Mesothelial cell of epicardium (in vitro differentiated cells): Measurements from ENCODE around the gene IGSF10. TPM values are rescaled to one million over a fixed set of nuclear protein-coding genes. Genes with fewer than 3 reads are reported as not detected.

Experiments used
- DNase-seq, 2 experiments: peaks; one replicate each; pipeline ENCODE4 v3.0.0; 2021; ENCODE audit warnings: low spot score in 2 of 2; ENCODE audit not compliant: unreplicated experiment in 2 of 2
- H3K27ac Mint-ChIP-seq: 2 replicates; pipeline ENCODE4 v1.8.0; 2021; ENCODE audit warnings: mixed read lengths
- H3K27me3 Mint-ChIP-seq: 2 replicates; pipeline ENCODE4 v1.8.0; 2021; ENCODE audit warnings: low read depth, mixed read lengths
- H3K36me3 Mint-ChIP-seq: 2 replicates; pipeline ENCODE4 v1.8.0; 2021; ENCODE audit warnings: mixed read lengths
- H3K4me1 Mint-ChIP-seq: 2 replicates; pipeline ENCODE4 v1.8.0; 2021; ENCODE audit warnings: mixed read lengths
- H3K4me3 Mint-ChIP-seq: 2 replicates; pipeline ENCODE4 v1.8.0; 2021; ENCODE audit warnings: mild to moderate bottlenecking, moderate library complexity, mixed read lengths
- H3K9me3 Mint-ChIP-seq: 2 replicates; pipeline ENCODE4 v1.8.0; 2021; ENCODE audit warnings: mixed read lengths
- total RNA-seq: library from RNA; stranded (reverse); gene quantifications from 3 replicates; pipeline ENCODE4 v1.2.1, GENCODE V29; 2021
- TF ChIP-seq, protein P1 (sequence below): fragments of 200-600 bp; sonication (generic); IDR thresholded peaks from one replicate; pipeline ENCODE4 v1.5.0; 2021; ENCODE audit warnings: antibody characterized with exemption; ENCODE audit not compliant: unreplicated experiment

Gene IGSF10
- total RNA-seq, 1 donor from 2014 or later = 6.0 TPM

DNA sequence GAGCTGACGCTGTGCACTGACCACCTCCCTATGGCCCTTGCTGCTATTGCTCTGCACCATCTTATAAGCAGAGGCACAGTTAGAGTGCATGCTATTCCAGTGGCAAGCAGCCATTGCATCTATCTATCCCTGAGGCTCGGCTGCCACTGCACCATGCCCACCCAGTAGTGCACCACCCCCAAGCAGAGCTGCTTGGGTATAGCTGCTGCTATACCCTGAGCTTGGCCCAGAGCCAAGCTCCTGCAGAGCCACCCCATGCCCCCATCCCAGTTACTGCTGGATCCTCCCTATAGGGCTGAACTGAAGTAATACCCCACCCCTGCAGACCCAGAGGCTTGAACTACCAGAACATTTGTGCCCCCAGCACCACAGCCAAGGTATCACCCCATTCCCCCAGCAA is 19.6 kb upstream of the IGSF10 start:
- Mint-ChIP-seq H3K27ac (no peak overlapping the region), H3K27me3 (no peaks in the 10 kb centered on the region), H3K4me1 (peaks cover 24% of the 10 kb centered on the region), H3K9me3 (peaks cover 27% of the 10 kb centered on the region), H3K4me3 (no peak overlapping the region), H3K36me3 (peaks cover 5% of the 10 kb centered on the region)
- TF ChIP-seq, protein P1, sequence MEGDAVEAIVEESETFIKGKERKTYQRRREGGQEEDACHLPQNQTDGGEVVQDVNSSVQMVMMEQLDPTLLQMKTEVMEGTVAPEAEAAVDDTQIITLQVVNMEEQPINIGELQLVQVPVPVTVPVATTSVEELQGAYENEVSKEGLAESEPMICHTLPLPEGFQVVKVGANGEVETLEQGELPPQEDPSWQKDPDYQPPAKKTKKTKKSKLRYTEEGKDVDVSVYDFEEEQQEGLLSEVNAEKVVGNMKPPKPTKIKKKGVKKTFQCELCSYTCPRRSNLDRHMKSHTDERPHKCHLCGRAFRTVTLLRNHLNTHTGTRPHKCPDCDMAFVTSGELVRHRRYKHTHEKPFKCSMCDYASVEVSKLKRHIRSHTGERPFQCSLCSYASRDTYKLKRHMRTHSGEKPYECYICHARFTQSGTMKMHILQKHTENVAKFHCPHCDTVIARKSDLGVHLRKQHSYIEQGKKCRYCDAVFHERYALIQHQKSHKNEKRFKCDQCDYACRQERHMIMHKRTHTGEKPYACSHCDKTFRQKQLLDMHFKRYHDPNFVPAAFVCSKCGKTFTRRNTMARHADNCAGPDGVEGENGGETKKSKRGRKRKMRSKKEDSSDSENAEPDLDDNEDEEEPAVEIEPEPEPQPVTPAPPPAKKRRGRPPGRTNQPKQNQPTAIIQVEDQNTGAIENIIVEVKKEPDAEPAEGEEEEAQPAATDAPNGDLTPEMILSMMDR = no peak
- DNase-seq = no peak

DNA sequence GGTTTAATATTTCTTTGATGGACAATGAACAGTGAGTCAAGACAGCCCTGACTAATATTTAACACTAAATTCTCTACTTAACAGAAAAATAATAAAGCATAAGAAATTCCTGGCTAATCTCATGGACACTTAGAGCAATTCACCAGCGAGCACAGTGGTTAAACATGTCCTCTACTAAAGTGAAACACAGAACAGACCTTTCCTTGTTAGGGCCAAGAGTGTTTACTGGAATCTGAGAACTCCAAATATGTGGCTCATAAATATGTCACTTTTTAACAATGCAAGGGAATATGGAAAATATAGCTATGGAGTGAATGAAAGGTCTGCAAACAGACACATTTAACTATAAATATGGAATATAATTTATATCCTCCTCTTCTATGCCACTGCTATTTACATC is 18.6 kb upstream of the IGSF10 start:
- peak overlapping the region; percentile 10 for H3K27ac Mint-ChIP-seq
- H3K9me3 Mint-ChIP-seq = peaks cover 20% of the 10 kb centered on the region
- TF ChIP-seq, protein P1 = no peak
- H3K4me3 Mint-ChIP-seq = no peak overlapping the region
- H3K27me3 Mint-ChIP-seq = no peaks in the 10 kb centered on the region
- DNase-seq = no peak
- peaks cover 24% of the 10 kb centered on the region for H3K4me1 Mint-ChIP-seq
- peaks cover 4% of the 10 kb centered on the region for H3K36me3 Mint-ChIP-seq

DNA sequence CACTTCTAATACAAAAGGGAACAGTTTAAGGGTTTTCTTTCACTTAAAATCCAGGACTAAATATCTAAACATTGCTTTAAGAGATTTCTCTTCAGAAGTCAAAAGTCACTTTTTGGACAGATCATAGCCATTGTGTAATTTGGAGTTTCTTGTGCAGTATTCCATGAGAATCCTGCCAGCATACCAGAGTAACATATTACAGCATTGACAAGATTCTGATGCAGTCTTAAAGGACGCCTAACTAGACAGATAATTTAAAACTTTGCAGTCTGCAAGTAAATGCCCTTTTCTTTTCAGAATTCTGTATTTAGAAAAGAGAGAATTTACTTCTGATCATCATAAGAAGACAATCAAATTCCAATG is 17.5 kb upstream of the IGSF10 start:
- Mint-ChIP-seq H3K4me1 (peaks cover 24% of the 10 kb centered on the region), H3K36me3 (peaks cover 4% of the 10 kb centered on the region), H3K27me3 (no peaks in the 10 kb centered on the region), H3K27ac (no peak overlapping the region), H3K9me3 (peaks cover 18% of the 10 kb centered on the region), H3K4me3 (no peak overlapping the region)
- DNase-seq = no peak
- TF ChIP-seq, protein P1 = no peak

DNA sequence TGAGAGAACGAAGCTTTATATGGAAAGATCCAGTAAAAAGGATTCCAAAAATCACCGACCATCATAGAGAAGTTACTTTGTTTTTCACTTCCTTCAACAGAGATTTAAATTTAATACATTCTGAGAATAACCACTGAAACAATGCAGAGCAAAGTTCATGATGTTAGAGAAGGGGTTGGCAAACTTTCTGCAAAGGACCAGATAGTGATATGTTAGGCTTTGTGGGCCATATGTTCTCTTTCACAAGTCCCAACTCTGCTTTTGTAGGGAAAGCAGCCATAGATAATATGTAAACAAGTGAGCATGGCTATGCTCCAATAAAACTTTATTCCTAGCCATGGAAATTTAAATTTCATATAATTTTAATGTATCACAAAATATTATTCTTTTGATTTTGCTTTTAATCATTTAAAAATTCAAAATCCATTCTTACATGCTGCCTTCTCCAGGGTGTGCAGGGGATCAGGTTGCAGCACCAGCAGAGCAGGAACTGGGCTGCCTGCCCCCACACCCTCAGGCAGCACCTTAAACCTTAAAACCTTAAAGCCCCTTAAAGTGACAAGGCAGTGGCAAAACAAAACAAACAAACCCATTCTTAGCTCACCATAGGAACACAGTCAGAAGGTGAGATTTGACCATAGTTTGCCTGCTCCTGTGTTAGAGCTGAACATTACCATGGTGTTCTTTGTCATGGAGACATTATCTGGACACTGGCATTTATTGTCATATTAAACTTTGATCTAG is 16.9 kb upstream of the IGSF10 start:
- DNase-seq = no peak
- no peak overlapping the region for H3K27ac Mint-ChIP-seq
- H3K9me3 Mint-ChIP-seq = peaks cover 12% of the 10 kb centered on the region
- TF ChIP-seq, protein P1 = no peak
- no peak overlapping the region for H3K4me3 Mint-ChIP-seq
- peaks cover 4% of the 10 kb centered on the region for H3K36me3 Mint-ChIP-seq
- H3K27me3 Mint-ChIP-seq = no peaks in the 10 kb centered on the region
- H3K4me1 Mint-ChIP-seq = peaks cover 24% of the 10 kb centered on the region

DNA sequence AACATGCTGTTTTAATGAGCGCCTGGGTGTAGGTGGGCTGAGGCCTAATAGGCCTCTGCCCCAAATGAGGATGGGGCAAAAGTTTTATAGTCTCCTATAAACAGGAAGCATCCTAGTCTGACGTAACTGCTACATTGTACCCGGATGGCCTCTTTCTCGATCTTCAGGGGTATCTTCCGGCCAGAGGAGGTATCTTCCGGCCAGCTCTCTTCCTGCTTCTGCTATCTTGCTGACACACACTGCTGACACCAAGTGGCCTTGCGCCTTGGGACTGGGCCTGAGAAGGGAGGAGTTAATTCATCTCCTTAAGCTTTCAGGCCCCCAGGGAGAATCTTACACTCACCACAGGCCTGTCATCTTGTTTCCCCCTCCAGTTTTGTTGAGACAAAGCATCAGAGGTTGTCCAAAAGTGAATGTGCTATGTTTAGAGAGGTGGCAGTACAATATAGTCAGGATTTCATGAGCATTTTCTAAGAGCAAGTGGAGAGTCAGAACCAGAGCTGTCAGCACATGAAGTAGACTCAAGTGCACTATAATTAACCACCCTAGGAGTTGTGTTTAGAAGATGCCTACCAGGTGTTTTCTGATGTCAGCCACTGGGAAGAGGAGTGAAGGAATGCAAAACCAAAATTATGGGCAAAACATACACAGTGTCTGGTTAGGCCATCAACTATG is 15.6 kb upstream of the IGSF10 start:
- Mint-ChIP-seq H3K36me3 (no peaks in the 10 kb centered on the region), H3K9me3 (no peaks in the 10 kb centered on the region), H3K27me3 (no peaks in the 10 kb centered on the region), H3K4me1 (peaks cover 24% of the 10 kb centered on the region), H3K4me3 (no peak overlapping the region), H3K27ac (no peak overlapping the region)
- TF ChIP-seq, protein P1 = no peak
- no peak for DNase-seq
